Choroid plexus epithelial cell (primary cell): ENCODE results near the gene SPATA20.
A peak's percentile ranks its signal among the peaks of the same experiment; 100 is the strongest.

Experiments used
- DNase-seq: peaks from one replicate; pipeline ENCODE4 v3.0.0-alpha.2; 2010; ENCODE audit warnings: low read depth
- H3K4me3 ChIP-seq: 2 replicates; pipeline ENCODE4 v1.5.1; 2011; ENCODE audit warnings: low read depth, mild to moderate bottlenecking, control low read depth, low read length, moderate library complexity
- TF ChIP-seq, protein P1 (sequence below): conservative IDR thresholded peaks from 2 replicates; pipeline ENCODE4 v1.5.1; 2011; ENCODE audit warnings: low read depth, mild to moderate bottlenecking, control low read depth, inconsistent platforms, low read length, moderate library complexity

The SPATA20 gene

GRCh38 chr17:50547035-50547735, at the start of gene SPATA20:
TSS of gene SPATA20 (plus strand) at chr17:50547174. CDS start at chr17:50547209, 35 bp downstream.
- TF ChIP-seq, protein P1, sequence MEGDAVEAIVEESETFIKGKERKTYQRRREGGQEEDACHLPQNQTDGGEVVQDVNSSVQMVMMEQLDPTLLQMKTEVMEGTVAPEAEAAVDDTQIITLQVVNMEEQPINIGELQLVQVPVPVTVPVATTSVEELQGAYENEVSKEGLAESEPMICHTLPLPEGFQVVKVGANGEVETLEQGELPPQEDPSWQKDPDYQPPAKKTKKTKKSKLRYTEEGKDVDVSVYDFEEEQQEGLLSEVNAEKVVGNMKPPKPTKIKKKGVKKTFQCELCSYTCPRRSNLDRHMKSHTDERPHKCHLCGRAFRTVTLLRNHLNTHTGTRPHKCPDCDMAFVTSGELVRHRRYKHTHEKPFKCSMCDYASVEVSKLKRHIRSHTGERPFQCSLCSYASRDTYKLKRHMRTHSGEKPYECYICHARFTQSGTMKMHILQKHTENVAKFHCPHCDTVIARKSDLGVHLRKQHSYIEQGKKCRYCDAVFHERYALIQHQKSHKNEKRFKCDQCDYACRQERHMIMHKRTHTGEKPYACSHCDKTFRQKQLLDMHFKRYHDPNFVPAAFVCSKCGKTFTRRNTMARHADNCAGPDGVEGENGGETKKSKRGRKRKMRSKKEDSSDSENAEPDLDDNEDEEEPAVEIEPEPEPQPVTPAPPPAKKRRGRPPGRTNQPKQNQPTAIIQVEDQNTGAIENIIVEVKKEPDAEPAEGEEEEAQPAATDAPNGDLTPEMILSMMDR, result peak; percentile 93
- DNase-seq, result peak; percentile 93
- H3K4me3 ChIP-seq, result peak within 1 kb of the TSS; percentile 70

DNA sequence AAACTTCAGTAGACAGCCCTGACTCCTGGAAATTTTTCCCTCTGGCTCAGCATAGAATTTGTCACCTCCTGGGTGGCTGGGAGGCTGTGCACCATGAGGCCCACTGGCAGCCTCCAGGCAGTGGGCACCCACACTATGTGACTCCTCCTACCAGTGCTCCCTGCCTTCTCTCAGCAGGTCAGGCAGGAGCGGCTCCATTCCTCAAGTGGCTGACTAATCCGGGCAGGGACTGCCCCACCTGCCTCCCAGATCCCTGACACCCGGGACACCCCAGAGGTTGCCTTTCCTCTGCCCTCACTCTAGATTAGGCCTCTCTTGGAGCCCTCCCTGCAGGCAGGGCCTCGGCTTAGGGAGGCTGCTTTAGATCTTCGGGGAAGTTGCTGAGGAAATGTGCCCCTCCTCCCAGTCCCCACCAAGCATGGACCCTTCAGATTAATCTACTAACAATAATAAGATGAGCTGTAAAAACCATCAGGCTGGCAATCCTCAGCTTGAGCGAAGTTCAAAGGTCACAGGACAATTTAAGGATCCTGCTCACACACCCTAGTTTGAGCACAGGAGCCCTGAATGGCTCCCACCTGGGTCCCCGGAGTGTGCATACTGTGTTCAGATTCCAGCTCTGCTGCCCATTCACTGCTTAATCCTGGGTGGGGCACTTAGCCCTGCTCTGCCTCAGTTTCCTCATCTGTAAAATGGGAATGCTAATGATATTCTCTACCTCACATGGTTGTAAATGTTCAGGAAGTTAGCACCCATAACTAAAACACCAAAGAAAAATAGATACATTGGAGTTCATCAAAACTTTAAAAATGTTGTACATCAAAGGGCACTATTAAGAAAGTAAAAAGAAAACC, 48.7 kb upstream of the SPATA20 start:
- TF ChIP-seq, protein P1, result no peak
- DNase-seq, result no peak
- no peak overlapping the region for H3K4me3 ChIP-seq

GRCh38 chr17:50499270-50499669, 47.7 kb upstream of the SPATA20 start:
- TF ChIP-seq, protein P1, result no peak
- H3K4me3 ChIP-seq, result no peak overlapping the region
- DNase-seq, result no peak

GRCh38 chr17:50499721-50500120, 47.3 kb upstream of the SPATA20 start:
- TF ChIP-seq, protein P1, result no peak
- no peak for DNase-seq
- no peak overlapping the region for H3K4me3 ChIP-seq

GRCh38 chr17:50501054-50501453, 45.9 kb upstream of the SPATA20 start:
- TF ChIP-seq, protein P1, result peak; percentile 58
- H3K4me3 ChIP-seq, result no peak overlapping the region
- peak; percentile 33 for DNase-seq

DNA sequence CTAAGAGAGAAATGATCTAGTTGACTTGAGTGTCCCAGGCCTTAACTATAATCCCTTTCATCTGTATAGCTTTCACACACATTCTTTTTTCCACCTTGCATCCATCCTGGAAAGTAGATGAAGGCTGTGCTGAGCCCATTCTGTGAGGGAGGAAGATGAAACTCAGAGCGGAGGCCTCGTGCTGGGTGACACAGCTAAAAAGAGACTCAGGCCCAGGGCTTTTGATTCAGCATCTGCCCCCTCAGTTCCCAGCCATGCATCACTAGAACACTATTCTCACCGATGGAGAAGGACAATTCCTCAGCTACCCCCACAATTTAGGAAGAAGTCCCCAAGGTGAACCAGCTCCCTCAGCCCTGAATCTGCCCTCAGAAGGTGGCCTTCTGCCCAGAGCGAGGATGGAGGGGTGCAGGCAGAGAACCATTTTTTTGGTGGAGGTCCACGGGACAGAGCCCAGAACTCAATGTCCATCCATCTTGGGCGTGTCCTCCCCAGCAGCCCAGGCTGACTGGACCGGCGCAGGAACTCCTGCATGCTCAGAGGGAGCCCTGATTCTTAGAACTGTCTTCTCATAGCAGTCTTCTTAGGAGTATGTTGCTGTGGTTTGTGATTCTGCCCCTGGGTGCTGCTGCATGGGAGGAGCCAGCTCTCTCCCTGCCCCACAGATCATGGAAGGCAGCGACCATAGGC, 44.5 kb upstream of the SPATA20 start:
- DNase-seq, result no peak
- TF ChIP-seq, protein P1, result no peak

More for the DNA sequence above, 44.5 kb upstream of the SPATA20 start:
- no peak overlapping the region for H3K4me3 ChIP-seq
